NCI-H146 (cell line): ENCODE results near the gene CASD1.

Source experiments
- DNase-seq: peaks from one replicate; lab custom pipeline; 2025; lab: John Stamatoyannopoulos, UW

CASD1 gene

DNA sequence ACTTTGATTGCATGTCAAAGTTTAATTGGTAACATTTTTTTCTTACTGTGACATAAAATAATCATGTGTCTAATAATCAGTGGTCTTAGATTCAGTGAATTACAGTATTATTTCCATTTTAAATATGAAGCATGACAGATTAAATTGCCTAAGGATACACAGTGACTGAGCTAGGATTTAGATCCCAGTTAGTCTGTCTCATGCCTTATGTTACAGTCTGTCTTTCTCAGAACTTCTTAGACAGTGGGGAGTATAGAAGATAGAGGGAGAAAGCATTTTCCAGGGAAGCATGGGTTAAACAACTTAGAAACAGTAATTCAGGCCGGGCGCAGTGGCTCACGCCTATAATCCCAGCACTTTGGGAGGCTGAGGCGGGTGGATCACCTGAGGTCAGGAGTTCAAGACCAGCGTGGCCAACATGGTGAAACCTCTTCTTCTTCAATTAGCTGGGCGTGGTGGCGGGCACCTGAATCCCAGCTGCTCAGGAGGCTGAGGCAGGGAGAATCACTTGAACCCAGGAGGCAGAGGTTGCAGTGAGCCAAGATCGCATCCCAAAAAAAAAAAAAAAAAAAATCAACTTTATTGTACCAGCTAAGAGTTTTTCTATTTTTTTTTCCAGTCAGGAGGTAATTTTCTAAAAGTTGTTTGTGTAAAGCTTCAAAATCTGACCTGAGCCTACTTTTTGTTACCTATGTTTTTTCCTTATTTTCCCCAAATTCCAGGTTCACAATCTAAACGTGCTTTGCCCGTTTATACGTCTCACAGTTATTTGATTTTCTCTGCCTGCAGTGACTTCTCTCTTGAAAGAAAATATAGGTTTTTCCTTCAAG lies 3.3 kb downstream of the CASD1 start:
- no peak for DNase-seq

DNA sequence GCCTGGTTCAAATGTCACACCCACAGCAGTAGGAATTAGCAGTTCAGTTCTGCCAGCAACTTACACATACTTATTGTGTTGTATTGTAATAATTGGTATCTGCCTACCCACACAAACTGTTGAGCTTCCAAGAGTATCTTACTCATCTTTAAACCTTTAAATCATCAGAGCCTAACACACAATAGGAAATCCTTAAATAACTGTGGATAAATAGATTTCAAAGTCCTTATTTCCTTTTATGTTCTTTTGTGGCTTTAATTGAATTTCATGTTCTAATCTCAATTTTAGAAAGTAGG lies 3.9 kb downstream of the CASD1 start:
- no peak for DNase-seq

DNA sequence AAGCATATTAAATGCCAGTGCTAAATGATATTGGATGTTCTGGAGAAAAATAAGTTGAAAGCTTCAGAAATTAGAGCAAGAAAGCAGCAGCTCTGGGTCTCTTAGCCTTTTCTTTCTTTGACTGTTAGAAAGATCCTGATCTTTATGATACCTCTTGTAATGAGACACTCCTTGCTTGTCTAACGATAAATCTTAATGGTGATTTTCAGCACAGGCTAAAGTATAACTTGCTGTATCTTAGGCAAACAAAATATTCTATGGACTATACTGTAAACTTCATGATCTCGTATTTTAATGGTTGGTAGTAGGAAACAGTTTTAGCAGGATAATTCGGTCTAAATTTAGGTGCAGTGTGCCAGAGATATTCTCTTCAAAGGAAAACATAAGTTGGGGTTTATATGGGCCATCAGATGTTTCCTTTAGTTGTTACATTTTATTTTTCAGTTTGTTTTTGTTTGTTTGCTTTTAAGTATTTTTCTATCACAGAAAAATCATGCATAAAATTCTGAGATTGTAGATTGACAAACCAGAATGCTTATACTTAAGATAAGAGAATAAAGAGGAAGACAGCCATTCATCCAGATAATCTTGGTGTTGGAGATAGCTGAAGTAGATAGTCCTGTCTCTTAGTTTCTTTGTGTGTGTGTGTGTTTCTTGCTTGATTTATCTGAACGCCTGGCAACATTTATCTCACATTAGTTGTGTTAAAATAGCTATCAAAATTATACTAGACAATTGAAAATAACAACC lies 4.7 kb downstream of the CASD1 start:
- no peak for DNase-seq

DNA sequence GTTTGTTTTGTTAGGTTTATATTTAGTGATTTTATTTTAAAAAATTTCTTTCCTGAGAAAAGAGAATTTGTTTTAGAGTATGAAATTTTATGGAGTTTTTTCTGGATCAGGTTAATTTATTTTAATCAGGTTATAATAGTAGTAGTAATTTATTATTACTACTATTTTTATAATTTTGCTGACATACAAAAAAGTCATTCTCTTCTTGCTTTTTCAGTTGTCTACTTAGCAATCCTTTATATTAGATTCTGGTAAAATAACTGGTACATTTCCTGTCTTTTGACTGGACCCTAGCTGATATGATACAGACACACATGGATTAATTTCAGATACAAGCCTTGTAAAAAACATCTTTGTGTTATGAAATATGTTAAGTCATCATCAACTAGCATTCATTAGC lies 5.3 kb downstream of the CASD1 start:
- no peak for DNase-seq

GRCh38 chr7:94525923-94526322 lies 16.3 kb downstream of the CASD1 start:
- DNase-seq = no peak

GRCh38 chr7:94529516-94529915 lies 19.9 kb downstream of the CASD1 start:
- no peak for DNase-seq

DNA sequence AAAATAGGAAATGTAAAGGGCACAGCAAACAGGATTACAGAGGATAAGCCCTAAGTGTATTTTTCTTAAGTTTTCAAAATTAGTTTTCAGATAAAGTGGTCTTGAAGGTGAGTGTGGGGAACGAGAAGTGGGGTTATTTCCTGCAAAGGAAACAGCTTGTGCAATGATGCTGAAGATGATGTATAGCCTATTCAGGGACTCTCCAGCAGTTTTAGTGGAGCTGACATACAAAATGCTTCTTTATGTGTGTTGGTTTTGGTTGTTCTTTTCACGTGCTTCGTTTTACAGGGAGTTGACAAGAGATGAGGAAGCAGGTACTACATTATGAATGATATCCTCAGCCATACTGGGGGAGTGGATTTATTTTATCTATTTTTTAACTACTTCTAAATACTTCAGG lies 20.5 kb downstream of the CASD1 start:
- DNase-seq = no peak

DNA sequence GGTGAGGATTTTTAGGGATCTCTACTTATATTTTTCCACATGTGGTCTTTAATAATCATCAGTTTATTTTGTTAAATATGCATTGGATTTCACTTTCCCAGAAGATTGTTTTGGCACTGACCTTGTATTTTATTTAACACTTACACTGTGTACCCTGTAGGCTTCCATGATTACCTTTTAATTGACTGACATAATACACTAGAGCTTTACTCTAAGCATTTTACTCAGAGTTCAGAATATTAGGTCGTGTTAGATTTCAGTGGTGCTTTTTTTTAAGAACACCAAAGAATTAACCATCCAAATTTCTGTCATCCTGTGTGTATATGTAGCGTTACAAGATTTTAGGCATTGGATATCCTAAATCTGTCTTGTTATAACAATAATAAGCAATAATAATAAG lies 23.1 kb downstream of the CASD1 start:
- no peak for DNase-seq

GRCh38 chr7:94540428-94540827 lies 30.8 kb downstream of the CASD1 start:
- no peak for DNase-seq

DNA sequence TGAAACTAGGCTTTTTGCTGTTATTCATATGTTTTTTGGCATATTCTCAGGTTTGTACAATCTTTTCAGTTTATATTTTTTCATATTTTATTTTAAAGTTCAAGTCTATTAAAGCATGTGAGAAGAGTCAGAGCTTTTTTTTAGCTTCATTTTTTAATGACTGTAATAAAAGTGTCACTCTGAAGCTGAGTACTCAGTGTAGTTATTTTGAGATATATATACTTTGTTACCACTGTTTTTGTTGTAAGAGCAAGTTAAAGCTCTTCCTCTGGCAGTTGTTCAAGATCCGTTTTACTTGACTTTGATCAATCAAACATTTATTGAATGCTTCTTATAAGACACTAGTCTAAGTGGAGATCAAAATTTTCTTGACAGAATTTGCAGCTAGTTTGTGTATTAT lies 37.5 kb downstream of the CASD1 start:
- no peak for DNase-seq

GRCh38 chr7:94556028-94556427 lies 46.4 kb downstream of the CASD1 start:
- DNase-seq = no peak

- DNase-seq = no peak
These were observed 47.6 kb downstream of the CASD1 start for GRCh38 chr7:94557215-94557614.

- DNase-seq = no peak
These were observed 50.4 kb downstream of the CASD1 start for GRCh38 chr7:94559972-94560371.

DNA sequence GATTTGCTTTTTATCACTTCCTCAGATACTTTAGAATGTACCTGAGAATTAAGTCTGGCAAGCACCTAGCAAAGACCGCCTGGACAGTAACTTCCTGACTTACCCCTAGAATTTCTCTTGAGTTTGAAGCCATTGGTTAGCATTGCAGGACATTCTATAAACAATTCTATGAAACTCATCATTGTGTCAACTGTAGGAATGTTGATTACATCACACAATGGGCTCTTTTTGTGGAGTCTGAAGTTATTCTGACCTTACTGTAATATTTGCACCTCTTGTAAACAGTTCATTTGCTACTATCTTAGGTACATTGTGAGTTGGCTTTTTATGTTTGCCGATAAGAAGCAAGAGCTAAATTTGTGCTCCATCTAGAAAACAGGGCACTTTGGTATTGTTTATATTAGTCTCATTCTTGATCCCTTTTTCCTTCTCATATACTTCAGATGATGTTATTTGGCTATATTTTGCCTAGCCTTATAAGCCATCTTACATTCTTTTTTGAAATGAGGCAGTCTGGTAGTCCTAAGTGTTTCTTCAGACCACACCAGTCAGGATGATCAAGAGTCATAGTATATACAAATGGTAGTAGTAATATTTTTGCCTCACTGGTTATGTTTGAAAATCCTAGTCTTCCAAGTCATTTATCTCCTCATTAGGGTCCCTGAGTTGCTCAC lies 52.4 kb downstream of the CASD1 start:
- DNase-seq = no peak

GRCh38 chr7:94562525-94562924 lies 52.9 kb downstream of the CASD1 start:
- DNase-seq = no peak

DNA sequence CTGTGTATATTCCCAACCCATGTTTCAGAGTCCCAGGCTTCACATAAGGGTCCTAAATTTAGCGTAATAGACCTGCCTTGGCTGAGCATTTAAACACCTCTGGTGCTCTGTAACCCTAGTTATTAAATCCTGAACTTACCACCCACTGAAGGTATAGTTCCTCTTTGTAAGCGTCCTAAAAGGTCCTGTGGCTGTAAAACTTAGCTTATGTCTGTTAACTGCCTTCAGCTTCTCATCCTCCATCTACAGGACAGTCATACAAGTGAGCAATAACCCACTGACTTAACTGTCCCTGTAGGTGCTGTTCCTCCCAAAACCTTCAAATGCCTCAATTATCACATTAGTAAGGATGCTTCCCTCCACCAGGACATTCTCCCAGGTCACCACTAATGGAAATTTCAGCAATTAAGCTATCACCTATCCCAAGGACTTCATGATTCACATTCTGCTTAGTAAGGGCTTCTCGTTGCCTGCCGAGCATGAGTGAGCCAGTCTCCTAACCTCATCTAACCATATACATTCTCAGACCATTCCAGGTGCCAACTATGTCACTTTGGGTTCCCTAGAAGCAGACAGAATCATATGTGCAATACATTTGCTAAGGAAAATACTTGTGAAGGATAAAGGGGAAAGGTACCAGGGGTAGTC lies 55.8 kb downstream of the CASD1 start:
- DNase-seq = no peak

GRCh38 chr7:94567396-94567795 lies 57.8 kb downstream of the CASD1 start:
- DNase-seq = no peak

- DNase-seq = no peak
These were observed 62.2 kb downstream of the CASD1 start for GRCh38 chr7:94571816-94572215.

GRCh38 chr7:94575646-94576045 lies 66.0 kb downstream of the CASD1 start:
- DNase-seq = no peak

GRCh38 chr7:94576316-94576715 lies 66.7 kb downstream of the CASD1 start:
- DNase-seq = no peak

GRCh38 chr7:94577357-94577756 lies 67.7 kb downstream of the CASD1 start:
- DNase-seq = no peak

GRCh38 chr7:94578614-94579013 lies 69.0 kb downstream of the CASD1 start:
- no peak for DNase-seq

GRCh38 chr7:94579470-94579869 lies 69.9 kb downstream of the CASD1 start:
- DNase-seq = no peak
